HEK293T (cell line): ENCODE measurements around the gene ZCRB1.

ENCODE experiments used
- ARNT ChIP-seq: fragments of 450-650 bp; IDR thresholded peaks from 2 replicates; pipeline ENCODE4 v1.6.1; 2017; ENCODE audit warnings: mild to moderate bottlenecking
- FOXM1 ChIP-seq: fragments of 450-650 bp; IDR thresholded peaks from 2 replicates; pipeline ENCODE4 v1.6.1; 2017; ENCODE audit warnings: mild to moderate bottlenecking, borderline replicate concordance
- HDGF ChIP-seq: fragments of 450-650 bp; IDR thresholded peaks from 2 replicates; pipeline ENCODE4 v1.6.1; 2017; ENCODE audit warnings: antibody characterized with exemption, borderline replicate concordance
- SUZ12 ChIP-seq: fragments of 450-650 bp; IDR thresholded peaks from 2 replicates; pipeline ENCODE4 v1.6.1; 2016; ENCODE audit warnings: mild to moderate bottlenecking

GRCh38 chr12:42326541-42327226 is 790 bp upstream of the ZCRB1 start:
- TF ChIP-seq HDGF (no peak), SUZ12 (no peak), FOXM1 (no peak), ARNT (no peak)
